ENCODE results near the gene ATXN10.
"Not testable (repeated sequence)": the region's sequence is repeated elsewhere in the genome, so short reads cannot be mapped to it uniquely, and the experiment has no call there.

ATXN10 gene

DNA sequence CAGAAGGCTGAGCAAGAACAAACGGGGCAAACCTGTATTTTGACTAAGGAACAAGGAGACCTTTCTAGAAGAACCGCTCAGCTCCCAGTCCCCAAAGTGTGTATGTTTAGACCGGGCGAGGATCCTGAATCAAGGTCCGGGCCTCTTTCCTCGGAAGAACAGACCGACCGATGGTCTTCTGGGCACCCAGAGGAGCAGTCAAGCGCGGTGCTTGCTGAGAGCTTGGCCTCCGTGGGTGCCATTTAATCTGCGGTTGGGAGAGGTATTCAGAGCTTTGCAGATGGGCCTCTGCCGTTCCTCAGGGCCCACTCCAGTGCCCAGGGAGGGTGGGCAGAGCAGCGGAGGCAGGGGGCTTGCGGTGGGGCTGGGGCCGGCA lies 26.5 kb upstream of the ATXN10 start:
- DNase-seq, result no peak

GRCh38 chr22:45645526-45646414 lies 25.9 kb upstream of the ATXN10 start:
- DNase-seq, result no peak

DNA sequence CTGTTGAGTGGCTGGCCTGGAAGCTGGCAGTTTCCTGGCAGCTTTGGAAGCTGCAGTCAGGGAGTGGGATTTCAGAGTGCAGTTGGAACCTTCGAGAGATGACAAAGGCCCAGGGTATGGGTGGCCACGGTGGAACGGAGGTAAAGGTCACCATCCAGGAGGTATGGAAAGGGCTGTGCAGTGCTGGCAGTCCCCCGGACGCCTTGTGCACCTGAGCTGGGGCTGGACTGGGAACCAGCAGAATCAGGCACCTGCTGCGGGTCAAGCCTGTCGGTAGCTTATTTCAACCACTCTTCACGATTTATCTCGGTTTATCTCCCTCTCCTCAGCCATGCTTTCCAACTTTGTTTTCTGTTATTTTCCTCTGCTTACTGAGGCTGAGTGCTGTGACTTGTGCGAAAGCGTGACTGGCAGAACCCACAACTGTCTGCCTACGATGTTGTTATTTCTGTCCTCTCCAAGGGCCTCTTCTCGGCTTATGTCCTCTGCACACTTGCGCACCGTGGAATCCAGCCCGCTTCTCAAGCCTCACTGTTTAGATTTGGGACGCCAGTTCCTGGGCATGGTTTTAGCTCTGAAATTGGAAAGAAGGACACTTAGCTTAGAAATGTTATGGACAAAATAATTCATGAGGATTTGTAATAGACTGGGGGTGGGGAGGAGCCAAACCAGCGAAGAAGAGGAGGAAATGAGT lies 24.0 kb upstream of the ATXN10 start:
- no peak for DNase-seq

DNA sequence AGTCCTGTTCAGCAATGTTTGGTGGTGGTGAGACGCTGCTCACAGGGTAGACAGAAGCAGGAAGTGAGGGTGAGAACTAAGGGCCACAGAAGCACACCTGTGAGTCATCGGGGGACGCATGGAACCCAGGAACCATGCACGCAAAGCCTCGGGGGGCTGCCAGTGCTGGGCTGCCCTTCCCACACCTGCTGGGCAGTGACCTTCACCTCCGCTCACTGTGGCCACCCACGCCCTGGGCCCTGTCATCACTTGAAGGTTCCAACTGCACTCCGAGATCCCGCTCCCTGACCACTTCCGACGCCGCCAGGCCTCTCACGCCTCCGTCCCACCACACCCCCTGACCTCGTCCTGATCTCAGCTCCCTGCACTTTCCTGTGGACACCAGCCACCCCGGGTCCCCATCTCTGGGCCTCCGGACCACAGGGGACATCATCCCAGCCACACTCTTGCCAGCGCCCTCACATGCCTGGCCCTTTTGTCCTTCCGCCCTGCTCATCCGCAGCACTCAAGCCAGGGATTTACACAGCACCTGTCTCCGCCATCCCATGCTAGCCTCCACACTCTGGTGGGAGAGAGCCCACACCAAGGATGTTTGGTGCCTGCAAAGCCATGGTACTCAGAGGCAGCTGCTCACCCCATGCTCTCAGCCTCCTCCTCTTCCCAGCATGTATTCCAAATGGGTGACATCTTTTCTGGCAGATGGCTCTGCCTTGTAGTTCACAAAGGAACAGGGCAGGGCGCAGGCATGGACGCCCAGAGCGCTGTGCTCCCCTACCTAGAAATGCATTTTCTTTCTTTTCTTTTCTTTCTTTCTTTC lies 23.1 kb upstream of the ATXN10 start:
- no peak for DNase-seq

DNA sequence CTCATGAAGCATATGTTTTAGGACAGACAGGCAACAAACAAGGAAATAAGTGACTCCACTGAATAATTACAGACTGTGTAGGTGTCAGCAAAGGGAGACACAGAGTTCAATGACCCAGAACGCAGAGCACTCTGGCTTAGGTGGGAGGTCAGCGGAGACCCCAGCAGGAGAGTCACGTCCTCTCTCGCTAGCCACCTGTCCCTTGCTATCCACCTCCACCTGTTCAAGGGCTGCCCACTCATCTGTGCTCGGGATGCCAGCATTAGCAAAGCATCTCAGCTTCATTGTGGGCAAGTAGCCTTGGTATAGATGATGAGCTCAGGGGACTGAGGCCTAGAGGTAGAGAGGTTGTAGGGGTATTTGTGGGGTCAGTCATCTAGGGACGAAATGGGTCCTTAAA lies 21.8 kb upstream of the ATXN10 start:
- DNase-seq, result no peak

DNA sequence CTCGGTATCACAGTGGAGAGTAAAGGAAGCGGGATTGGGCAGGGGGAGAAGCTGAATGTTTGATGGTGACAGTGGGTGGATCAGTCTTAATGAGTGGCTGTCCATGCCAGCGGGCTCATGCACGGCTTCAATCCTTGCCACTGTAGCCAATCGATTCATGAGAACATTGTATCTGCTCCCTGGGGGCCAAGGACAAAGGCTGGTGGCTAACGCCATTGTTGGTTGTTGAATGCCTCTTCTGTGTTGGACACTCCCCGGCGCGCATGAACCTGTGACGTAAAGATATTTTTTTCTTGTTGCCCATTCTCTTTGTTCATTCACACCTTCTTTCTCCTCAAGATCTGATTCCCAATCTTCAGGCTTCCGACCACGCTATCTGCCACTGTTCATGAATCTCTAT lies 20.9 kb upstream of the ATXN10 start:
- DNase-seq, result no peak

DNA sequence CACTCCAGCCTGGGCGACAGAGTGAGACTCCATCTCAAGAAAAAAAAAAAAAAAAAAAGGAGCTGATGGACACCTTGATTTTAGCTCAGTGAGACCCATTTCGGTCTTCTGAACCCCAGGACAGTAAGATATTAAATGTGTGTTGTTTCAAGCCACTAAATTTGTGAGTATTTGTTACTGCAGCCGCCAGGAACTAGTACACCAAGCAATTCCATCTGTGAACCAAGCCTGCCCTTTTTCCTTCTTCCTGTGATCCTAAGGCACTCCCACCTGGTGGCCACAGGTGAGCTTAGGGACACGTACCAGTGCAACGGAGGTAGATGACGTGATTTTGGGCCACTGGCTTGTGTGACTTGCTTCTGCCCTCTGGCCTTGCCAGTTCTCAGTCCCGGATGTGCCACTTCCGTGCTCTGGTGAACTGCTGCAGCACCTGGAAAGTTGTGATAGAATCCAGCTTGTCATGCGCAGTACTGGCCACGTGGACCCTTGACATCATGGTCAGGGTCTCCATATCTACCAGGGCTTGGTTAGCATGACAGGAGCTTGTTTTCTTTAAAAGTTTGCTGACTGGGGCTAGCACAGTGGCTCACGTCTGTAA lies 19.6 kb upstream of the ATXN10 start:
- no peak for DNase-seq

DNA sequence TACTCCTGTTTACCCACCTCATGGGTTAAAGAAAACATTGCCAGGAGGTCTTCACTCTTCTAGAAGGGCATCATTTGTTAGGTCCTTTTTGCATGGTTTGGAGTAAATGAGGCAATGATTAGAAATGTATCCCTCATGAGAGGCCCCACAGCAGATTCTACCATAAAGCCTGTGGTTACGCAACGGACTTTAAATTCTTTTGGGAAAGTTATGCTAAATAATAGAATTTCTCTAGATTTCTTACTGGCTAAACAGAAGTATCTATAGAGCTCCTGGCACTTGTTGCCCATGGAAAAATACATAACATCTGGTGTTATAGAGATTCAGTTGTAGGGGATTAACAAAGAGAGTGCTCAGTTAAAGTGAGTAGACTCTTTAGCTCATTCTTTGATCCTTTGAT lies 15.1 kb upstream of the ATXN10 start:
- no peak for DNase-seq

DNA sequence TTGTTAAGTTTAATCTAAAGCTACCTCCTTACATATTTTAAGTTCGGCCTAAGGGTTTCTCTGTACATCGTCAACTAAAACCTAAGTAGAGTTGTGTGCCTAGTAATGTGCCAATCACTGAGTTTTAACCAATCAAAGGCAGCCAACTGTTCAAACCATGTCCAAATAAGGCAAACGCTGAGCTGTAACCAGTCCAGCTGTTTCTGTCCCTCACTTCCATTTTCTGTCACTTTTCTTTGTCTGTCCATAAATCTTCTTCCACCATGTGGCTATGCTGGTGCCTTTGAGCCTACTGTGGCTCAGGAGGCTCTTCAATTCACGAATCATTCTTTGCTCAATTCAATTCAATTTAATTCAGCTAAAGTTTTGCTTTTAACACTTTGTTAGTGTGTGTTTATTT lies 13.9 kb upstream of the ATXN10 start:
- DNase-seq, result no peak

GRCh38 chr22:45664136-45664646 lies 7.4 kb upstream of the ATXN10 start:
- DNase-seq, result no peak

DNA sequence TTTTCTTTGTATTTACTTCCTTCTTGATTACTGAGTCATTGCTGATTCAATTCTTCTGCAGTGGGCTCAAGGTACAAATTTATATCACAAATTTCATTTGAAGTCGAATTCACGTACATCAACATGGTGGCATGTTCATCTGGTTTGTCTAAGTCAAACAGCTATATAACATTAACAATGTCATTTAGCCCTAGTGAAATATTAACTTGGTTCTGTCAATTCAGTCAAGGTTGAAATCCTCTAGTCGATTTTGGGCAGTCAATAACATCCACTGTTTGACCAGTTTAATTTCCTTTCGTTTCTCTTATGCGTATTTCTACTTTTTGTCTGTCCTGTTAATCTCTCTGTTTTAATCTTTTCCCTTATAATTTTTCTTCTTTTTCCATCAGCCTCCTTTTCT lies 4.1 kb upstream of the ATXN10 start:
- DNase-seq, result no peak

DNA sequence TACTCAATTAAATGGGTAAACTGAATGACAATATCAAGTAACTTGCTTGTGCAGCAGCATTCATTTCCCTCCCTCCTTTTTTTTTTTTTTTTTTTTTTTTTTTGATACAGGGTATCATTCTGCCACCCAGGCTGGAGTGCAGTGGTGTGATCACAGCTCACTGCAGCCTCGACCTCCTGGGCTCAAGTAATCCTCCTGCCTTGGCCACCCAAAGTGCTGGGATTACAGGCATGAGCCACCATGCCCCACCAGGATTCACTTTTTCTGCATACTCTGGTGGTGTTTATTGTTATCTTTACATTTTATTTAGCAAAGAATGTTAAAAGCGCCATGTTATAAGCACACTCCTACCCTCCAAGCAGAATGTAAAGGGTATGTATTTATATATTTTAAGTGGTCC lies 1.3 kb upstream of the ATXN10 start:
- not testable (repeated sequence) for DNase-seq

- no peak for DNase-seq
These were observed 452 bp upstream of the ATXN10 start for GRCh38 chr22:45670981-45671782.

DNA sequence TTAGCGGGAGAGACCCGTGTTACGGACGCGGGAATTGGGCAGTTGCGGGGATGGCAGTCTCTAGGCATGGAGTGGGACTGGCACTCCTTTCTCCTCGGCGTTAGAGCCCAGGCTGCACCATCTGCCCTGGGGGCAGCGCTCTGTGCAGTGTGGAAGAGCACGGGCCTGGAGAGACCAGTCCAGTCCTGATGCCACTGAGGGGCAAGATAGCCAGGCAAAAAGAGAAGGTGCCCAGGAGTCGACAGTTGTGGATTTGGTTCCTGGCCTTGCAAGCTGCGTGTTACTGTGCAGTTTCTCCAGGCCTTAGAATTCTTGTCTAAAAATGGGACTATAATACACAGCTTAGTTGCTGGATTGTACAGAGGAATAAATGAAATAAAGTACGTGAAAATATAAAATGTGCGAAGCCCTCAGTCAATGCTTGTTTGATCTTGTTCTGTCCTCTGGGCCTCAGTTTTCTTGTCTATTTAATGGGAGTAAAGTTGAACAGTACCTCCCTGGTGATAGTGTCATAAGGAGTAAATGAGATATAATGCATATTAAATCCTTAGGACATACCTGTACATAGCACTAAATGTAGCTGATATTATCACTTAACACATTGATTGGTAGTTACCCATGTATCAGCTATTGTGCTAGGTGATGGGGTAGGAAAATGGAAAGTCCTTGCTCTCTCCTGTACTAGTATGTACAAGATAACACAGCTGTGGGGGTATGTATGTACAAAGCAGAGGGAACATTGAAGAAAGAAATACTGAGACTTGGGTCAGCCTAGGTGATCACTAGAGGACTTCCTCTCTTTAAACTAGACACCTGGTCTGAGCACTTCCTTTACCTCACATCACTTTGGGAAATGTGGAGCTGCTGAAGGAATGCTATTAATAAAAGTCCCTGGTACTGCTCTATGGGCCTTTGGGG lies 1.2 kb downstream of the ATXN10 start:
- DNase-seq, result no peak

DNA sequence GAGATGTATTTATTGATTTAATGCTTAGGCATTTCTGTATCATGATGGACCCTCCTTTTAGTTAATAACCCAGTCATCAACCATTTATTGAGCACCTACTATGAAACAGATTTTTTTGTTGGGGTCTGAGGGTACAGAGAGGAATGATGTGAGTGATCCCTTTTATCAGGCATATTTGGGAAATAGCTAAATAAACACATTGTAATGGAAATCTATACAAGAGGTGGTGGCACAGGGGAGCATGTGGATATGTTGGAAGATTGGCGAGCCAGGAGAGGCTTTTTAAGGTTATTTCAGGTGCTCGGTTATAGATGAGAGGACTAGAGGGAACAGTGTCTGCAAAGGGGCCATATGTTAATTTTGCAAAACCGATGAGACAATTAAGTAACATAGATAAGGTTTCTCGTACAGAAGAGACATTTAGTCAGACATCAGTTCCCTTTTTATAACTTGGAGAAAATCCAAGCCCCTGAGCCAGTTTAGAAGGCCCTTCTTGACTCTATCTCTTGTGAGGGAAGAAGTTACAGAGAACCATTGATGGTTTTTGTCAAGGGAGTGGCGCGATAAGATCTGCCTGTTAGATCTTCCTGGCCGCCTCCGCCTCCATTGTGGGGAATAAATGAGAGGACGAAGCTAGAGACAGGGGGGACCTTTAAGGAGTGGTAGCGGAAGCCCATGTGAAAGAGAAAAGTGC lies 2.0 kb downstream of the ATXN10 start:
- DNase-seq, result no peak

DNA sequence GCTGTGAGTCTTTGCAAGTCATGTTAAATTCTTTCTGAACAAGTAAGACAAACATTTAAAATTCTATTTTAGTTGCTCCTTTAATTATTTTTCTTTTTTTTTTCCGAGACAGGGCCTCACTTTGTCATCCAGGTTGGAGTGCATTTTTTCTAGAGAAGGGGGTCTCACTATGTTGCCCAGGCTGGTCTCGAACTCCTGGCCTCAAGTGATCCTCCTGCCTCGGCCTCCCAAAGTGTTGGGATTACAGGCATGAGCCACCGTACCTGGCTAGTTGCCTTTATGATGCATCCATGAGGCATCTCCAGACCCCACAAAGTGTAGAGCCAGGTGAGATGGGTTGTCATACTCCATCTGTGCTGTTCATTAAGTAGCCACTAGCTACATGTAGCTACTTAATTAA lies 4.4 kb downstream of the ATXN10 start:
- no peak for DNase-seq

GRCh38 chr22:45677063-45677462 lies 5.4 kb downstream of the ATXN10 start:
- no peak for DNase-seq

- DNase-seq, result no peak
These were observed 7.6 kb downstream of the ATXN10 start for GRCh38 chr22:45678961-45679912.
